HEK293 (cell line): ENCODE measurements around the gene HAND2.

Experiments used
- CTCF ChIA-PET: fragments of 350-600 bp; formaldehyde crosslinking; extraction: SDS; loops from one replicate; lab custom pipeline; 2021; ENCODE audit warnings: antibody characterized with exemption; lab: Yijun Ruan, JAX
- POLR2A ChIA-PET: fragments of 300-600 bp; formaldehyde crosslinking; extraction: SDS; loops from one replicate; lab custom pipeline; 2020; ENCODE audit warnings: antibody characterized with exemption, inconsistent platforms; lab: Yijun Ruan, JAX
- H3K27ac ChIP-seq: fragments of 200-500 bp; sonication (Bioruptor generic); 2 replicates; pipeline ENCODE4 v1.5.1; 2014; ENCODE audit warnings: low read depth, low read length, control low read depth, inconsistent platforms; ENCODE audit errors: extremely low read depth
- H3K36me3 ChIP-seq, 2 experiments: fragments of 200-500 bp in 1 of 2; sonication (Bioruptor generic) in 1 of 2; 1 replicate in 1 of 2; 2 replicates in 1 of 2; pipeline ENCODE4 v1.5.1; 2014 to 2017; ENCODE audit warnings: inconsistent platforms in 2 of 2, low read length in 2 of 2; ENCODE audit not compliant: control insufficient read depth in 2 of 2, insufficient read depth in 1 of 2
- H3K4me1 ChIP-seq: fragments of 200-500 bp; sonication (Bioruptor generic); 2 replicates; pipeline ENCODE4 v1.5.1; 2014; ENCODE audit warnings: mild to moderate bottlenecking, low read length, inconsistent platforms; ENCODE audit not compliant: control insufficient read depth, insufficient read depth
- H3K4me3 ChIP-seq: 2 replicates; pipeline ENCODE4 v1.5.1; 2011; ENCODE audit warnings: low read depth, mild to moderate bottlenecking, control low read depth, low read length, moderate library complexity
- H3K9me3 ChIP-seq: fragments of 200-500 bp; sonication (Bioruptor generic); 2 replicates; pipeline ENCODE4 v1.5.1; 2014; ENCODE audit warnings: low read depth, low read length, inconsistent platforms; ENCODE audit not compliant: control insufficient read depth, insufficient read depth
- AEBP2 ChIP-seq: fragments of 450-650 bp; formaldehyde crosslinking; IDR thresholded peaks from 2 replicates; pipeline ENCODE4 v1.5.1; 2016; ENCODE audit warnings: missing biosample characterization, missing genetic modification characterization, borderline replicate concordance
- MEIS1 ChIP-seq: sonication (generic); formaldehyde crosslinking; IDR thresholded peaks from 2 replicates; pipeline ENCODE4 v1.8.1; 2022; ENCODE audit warnings: missing genetic modification reagents, mild to moderate bottlenecking, borderline replicate concordance
- YY1 ChIP-seq: fragments of 450-650 bp; formaldehyde crosslinking; IDR thresholded peaks from 2 replicates; pipeline ENCODE4 v1.5.1; 2018; ENCODE audit warnings: missing biosample characterization, missing genetic modification characterization
- ZBTB10 ChIP-seq: fragments of 450-650 bp; formaldehyde crosslinking; IDR thresholded peaks from 2 replicates; pipeline ENCODE4 v1.5.1; 2016; ENCODE audit warnings: missing biosample characterization, missing genetic modification characterization
- ZBTB48 ChIP-seq: fragments of 450-650 bp; formaldehyde crosslinking; IDR thresholded peaks from 2 replicates; pipeline ENCODE4 v1.5.1; 2016; ENCODE audit warnings: missing biosample characterization, missing genetic modification characterization
- ZBTB6 ChIP-seq: fragments of 450-650 bp; formaldehyde crosslinking; IDR thresholded peaks from 2 replicates; pipeline ENCODE4 v1.5.1; 2017; ENCODE audit warnings: missing biosample characterization, missing genetic modification characterization
- ZFHX2 ChIP-seq: fragments of 450-650 bp; formaldehyde crosslinking; conservative IDR thresholded peaks from 2 replicates; pipeline ENCODE4 v1.5.1; 2016; ENCODE audit warnings: missing biosample characterization, missing genetic modification characterization
- ZFP41 ChIP-seq: fragments of 450-650 bp; formaldehyde crosslinking; IDR thresholded peaks from 2 replicates; pipeline ENCODE4 v1.5.1; 2016; ENCODE audit warnings: missing biosample characterization, missing genetic modification characterization, borderline replicate concordance
- ZIC2 ChIP-seq: fragments of 450-650 bp; formaldehyde crosslinking; IDR thresholded peaks from 2 replicates; pipeline ENCODE4 v1.5.1; 2016; ENCODE audit warnings: missing biosample characterization, missing genetic modification characterization
- ZNF19 ChIP-seq: fragments of 450-650 bp; formaldehyde crosslinking; IDR thresholded peaks from 2 replicates; pipeline ENCODE4; 2016; ENCODE audit warnings: missing biosample characterization, missing genetic modification characterization, low read depth
- ZNF248 ChIP-seq: fragments of 450-650 bp; formaldehyde crosslinking; IDR thresholded peaks from 2 replicates; pipeline ENCODE4 v1.5.1; 2017; ENCODE audit warnings: missing biosample characterization, missing genetic modification characterization
- ZNF341 ChIP-seq: fragments of 450-650 bp; formaldehyde crosslinking; IDR thresholded peaks from 2 replicates; pipeline ENCODE4; 2016; ENCODE audit warnings: low read depth, missing biosample characterization, missing genetic modification characterization
- ZNF391 ChIP-seq: fragments of 450-650 bp; formaldehyde crosslinking; IDR thresholded peaks from 2 replicates; pipeline ENCODE4 v1.5.1; 2016; ENCODE audit warnings: low read depth, missing biosample characterization, missing genetic modification characterization, borderline replicate concordance
- ZNF514 ChIP-seq: fragments of 450-650 bp; formaldehyde crosslinking; IDR thresholded peaks from 2 replicates; pipeline ENCODE4 v1.5.1; 2016; ENCODE audit warnings: missing biosample characterization, missing genetic modification characterization
- ZNF580 ChIP-seq: fragments of 450-650 bp; formaldehyde crosslinking; IDR thresholded peaks from 2 replicates; pipeline ENCODE4 v1.5.1; 2016; ENCODE audit warnings: missing biosample characterization, missing genetic modification characterization
- ZNF610 ChIP-seq: fragments of 450-650 bp; formaldehyde crosslinking; IDR thresholded peaks from 2 replicates; pipeline ENCODE4 v1.5.1; 2016; ENCODE audit warnings: missing biosample characterization, missing genetic modification characterization, borderline replicate concordance
- ZNF623 ChIP-seq: fragments of 450-650 bp; formaldehyde crosslinking; IDR thresholded peaks from 2 replicates; pipeline ENCODE4 v1.5.1; 2016; ENCODE audit warnings: missing biosample characterization, missing genetic modification characterization
- ZNF639 ChIP-seq: fragments of 450-650 bp; formaldehyde crosslinking; IDR thresholded peaks from 2 replicates; pipeline ENCODE4 v1.5.1; 2016; ENCODE audit warnings: missing biosample characterization, missing genetic modification characterization
- ZNF785 ChIP-seq: fragments of 450-650 bp; formaldehyde crosslinking; IDR thresholded peaks from 2 replicates; pipeline ENCODE4 v1.5.1; 2016; ENCODE audit warnings: missing biosample characterization, missing genetic modification characterization
- ZNF791 ChIP-seq: fragments of 450-650 bp; formaldehyde crosslinking; IDR thresholded peaks from 2 replicates; pipeline ENCODE4 v1.5.1; 2016; ENCODE audit warnings: missing biosample characterization, missing genetic modification characterization
- ZNF830 ChIP-seq: fragments of 450-650 bp; IDR thresholded peaks from 2 replicates; pipeline ENCODE4 v1.5.0; 2018; ENCODE audit warnings: missing biosample characterization, missing genetic modification characterization, low read depth, mild to moderate bottlenecking, moderate library complexity
- ZXDB ChIP-seq: fragments of 450-650 bp; formaldehyde crosslinking; IDR thresholded peaks from 2 replicates; pipeline ENCODE4 v1.5.1; 2016; ENCODE audit warnings: missing biosample characterization, missing genetic modification characterization

Gene HAND2

GRCh38 chr4:173486714-173487392, 43.2 kb downstream of the HAND2 start (continued):
- no peak for TF ChIP-seq ZNF610 (tag by site-specific recombination)
- TF ChIP-seq ZNF391 (tag by site-specific recombination): no peak
- no peak for TF ChIP-seq ZNF248 (tag by site-specific recombination)
- no peak for TF ChIP-seq ZNF580
- no peak for TF ChIP-seq ZNF514 (tag by site-specific recombination)
- no peak for TF ChIP-seq YY1 (tag by site-specific recombination)
- TF ChIP-seq ZFP41 (tag by site-specific recombination): no peak

GRCh38 chr4:173485164-173485563, 44.9 kb downstream of the HAND2 start:
- Histone ChIP-seq H3K4me1 (peaks cover 6% of the 10 kb centered on the region; the same call in 1 of the 2 replicates), H3K4me3 (no peak overlapping the region), H3K27ac (no peak overlapping the region), H3K9me3 (no peaks in the 10 kb centered on the region), H3K36me3 (no peaks in the 10 kb centered on the region)
- ChIA-PET POLR2A (no interaction called here), CTCF (no interaction called here)
- TF ChIP-seq ZNF785 (tag by site-specific recombination) (no peak), ZBTB10 (no peak), ZNF830 (tag by site-specific recombination) (no peak), ZNF623 (tag by site-specific recombination) (no peak), ZFHX2 (no peak), ZNF19 (no peak), MEIS1 (CRISPR knock-in tag) (no peak), ZIC2 (no peak), ZBTB48 (tag by site-specific recombination) (no peak), ZNF639 (tag by site-specific recombination) (no peak), ZXDB (tag by site-specific recombination) (no peak), ZNF341 (tag by site-specific recombination) (no peak), ZNF791 (tag by site-specific recombination) (no peak), ZBTB6 (tag by site-specific recombination) (no peak), AEBP2 (tag by site-specific recombination) (no peak)
